Fibroblast of mammary gland (primary cell): Measurements from ENCODE around the gene F11R.
"Not testable (repeated sequence)": the region's sequence is repeated elsewhere in the genome, so short reads cannot be mapped to it uniquely, and the experiment has no call there.

Source experiments
- DNase-seq: peaks from one replicate; pipeline ENCODE4 v3.0.0-alpha.2; 2010; ENCODE audit warnings: low read depth
- H3K4me3 ChIP-seq: 2 replicates; pipeline ENCODE4 v1.5.1; 2011; ENCODE audit warnings: low read depth, mild to moderate bottlenecking, low read length, moderate library complexity; ENCODE audit not compliant: control insufficient read depth
- TF ChIP-seq, protein P1 (sequence below): conservative IDR thresholded peaks from 2 replicates; pipeline ENCODE4 v1.5.1; 2011; ENCODE audit warnings: low read depth, low read length, inconsistent platforms; ENCODE audit not compliant: control insufficient read depth, insufficient read depth

Gene F11R

DNA sequence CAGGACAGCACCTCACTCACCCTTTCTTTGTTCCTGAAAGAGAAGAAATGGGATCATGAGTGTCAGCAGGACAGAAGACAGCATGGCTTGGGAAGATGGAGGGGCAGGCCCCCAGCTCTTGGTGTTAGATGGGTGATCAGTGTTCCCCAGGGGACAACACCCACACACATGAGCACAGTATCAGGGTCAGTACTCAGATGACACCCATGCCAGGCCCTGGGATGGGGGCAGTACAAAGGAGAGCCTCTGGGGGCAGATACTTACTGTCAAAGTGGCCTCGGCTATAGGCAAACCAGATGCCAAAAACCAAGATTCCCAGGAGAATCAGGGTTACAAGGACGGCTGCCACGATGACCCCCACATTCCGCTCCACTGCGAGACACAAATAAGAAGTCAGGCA lies 21.6 kb downstream of the F11R start:
- TF ChIP-seq, protein P1, sequence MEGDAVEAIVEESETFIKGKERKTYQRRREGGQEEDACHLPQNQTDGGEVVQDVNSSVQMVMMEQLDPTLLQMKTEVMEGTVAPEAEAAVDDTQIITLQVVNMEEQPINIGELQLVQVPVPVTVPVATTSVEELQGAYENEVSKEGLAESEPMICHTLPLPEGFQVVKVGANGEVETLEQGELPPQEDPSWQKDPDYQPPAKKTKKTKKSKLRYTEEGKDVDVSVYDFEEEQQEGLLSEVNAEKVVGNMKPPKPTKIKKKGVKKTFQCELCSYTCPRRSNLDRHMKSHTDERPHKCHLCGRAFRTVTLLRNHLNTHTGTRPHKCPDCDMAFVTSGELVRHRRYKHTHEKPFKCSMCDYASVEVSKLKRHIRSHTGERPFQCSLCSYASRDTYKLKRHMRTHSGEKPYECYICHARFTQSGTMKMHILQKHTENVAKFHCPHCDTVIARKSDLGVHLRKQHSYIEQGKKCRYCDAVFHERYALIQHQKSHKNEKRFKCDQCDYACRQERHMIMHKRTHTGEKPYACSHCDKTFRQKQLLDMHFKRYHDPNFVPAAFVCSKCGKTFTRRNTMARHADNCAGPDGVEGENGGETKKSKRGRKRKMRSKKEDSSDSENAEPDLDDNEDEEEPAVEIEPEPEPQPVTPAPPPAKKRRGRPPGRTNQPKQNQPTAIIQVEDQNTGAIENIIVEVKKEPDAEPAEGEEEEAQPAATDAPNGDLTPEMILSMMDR: no peak
- H3K4me3 ChIP-seq: no peak overlapping the region
- DNase-seq: no peak

DNA sequence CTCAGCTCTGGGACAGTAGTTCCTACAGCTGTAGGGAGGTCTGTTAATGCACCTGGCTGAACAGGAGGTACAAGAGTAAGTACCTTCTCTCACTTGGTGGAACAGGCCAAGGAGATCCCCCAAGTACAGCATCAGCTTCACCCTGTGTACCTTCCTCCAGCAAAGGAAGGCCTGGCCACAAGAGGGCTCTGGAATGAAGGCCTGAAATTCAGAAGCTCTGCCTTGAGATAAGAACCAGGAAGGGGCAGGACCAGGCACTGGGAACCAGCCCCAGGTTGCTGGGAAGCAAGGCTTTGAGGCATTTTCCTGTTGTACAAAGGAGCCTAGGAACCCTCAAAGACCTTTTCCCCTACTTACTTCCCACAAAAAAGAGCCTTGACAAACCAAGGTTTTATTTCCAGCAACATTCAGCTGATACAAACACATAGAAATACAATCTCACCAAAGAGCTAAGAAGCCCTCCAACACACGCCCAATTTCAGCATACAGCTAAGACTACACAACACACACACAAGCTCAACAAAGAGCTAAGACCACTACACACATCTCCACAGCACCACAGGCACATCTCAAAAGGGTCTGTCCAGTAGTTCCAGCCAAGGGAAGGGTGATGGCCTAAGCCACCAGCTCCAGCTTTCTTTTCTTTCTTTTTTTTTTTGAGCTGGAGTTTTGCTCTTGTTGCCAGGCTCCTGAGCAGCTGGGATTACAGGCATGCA lies 23.5 kb downstream of the F11R start:
- TF ChIP-seq, protein P1: peak; percentile 71
- H3K4me3 ChIP-seq: no peak overlapping the region
- peak; percentile 55 for DNase-seq

DNA sequence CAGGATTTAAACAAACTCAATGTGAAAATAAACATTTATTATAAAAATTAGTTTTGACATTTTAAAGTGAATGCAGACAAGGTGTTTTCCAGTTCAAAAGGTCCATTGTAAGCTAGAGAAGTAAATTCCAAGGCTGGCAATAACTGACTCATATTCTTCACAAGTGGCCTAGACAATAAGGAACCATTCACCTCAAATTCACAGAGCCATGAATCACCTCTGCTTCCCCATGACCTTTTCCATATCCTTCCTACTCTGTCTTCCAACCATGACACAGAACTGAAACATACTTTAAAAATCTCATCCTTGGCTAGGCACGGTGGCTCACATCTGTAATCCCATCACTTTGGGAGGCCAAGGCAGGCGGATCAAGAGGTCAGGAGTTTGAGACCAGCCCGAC lies 24.8 kb downstream of the F11R start:
- DNase-seq: peak; percentile 84
- TF ChIP-seq, protein P1: no peak

GRCh38 chr1:160993544-160994193 lies 27.3 kb downstream of the F11R start:
- TF ChIP-seq, protein P1: peak; percentile 48
- peak; percentile 73 for DNase-seq
- H3K4me3 ChIP-seq: no peak overlapping the region

More for the DNA sequence above, 24.8 kb downstream of the F11R start:
- no peak overlapping the region for H3K4me3 ChIP-seq

DNA sequence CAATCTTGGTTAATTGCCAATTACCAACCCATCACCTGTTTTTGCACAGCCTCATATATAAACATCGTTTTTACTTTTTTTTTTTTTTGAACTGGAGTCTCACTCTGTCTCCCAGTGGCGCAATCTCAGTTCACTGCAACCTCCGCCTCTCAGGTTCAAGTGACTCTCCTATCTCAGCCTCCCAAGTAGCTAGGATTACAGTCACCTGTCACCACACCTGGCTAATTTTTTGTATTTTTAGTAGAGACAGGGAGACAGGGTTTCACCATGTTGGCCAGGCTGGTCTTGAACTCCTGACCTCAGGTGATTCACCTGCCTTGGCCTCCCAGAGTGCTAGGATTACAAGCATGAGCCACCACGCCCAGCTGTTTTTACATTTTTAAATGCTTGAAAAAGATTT lies 28.9 kb downstream of the F11R start:
- DNase-seq: not testable (repeated sequence)

GRCh38 chr1:160987359-160988050 lies 33.4 kb downstream of the F11R start:
- no peak for DNase-seq

More for the DNA sequence above, 28.9 kb downstream of the F11R start:
- H3K4me3 ChIP-seq: not testable (repeated sequence)

More at GRCh38 chr1:160987359-160988050, 33.4 kb downstream of the F11R start:
- TF ChIP-seq, protein P1: no peak
- H3K4me3 ChIP-seq: no peak overlapping the region
